Activated T-helper 9 cell treated with anti-CD3 and anti-CD28 coated beads, Interleukin-2, amount 50 U/mL, for 16 hours (primary cell): ENCODE results near the gene PPP1CC.
"Not testable (repeated sequence)": the region's sequence is repeated elsewhere in the genome, so short reads cannot be mapped to it uniquely, and the experiment has no call there.

Experiments used
- DNase-seq: peaks from one replicate; pipeline ENCODE4 v3.0.0-alpha.2; 2020; ENCODE audit warnings: low read depth

Gene PPP1CC

GRCh38 chr12:110754101-110754793 lies 11.6 kb upstream of the PPP1CC start:
- no peak for DNase-seq

GRCh38 chr12:110750784-110751461 lies 8.2 kb upstream of the PPP1CC start:
- DNase-seq: no peak

- DNase-seq: no peak
Observed at GRCh38 chr12:110746550-110746949, 3.9 kb upstream of the PPP1CC start.

GRCh38 chr12:110745542-110746284 lies 3.0 kb upstream of the PPP1CC start:
- no peak for DNase-seq

- DNase-seq: no peak
Observed at GRCh38 chr12:110744601-110745264, 2.0 kb upstream of the PPP1CC start.

DNA sequence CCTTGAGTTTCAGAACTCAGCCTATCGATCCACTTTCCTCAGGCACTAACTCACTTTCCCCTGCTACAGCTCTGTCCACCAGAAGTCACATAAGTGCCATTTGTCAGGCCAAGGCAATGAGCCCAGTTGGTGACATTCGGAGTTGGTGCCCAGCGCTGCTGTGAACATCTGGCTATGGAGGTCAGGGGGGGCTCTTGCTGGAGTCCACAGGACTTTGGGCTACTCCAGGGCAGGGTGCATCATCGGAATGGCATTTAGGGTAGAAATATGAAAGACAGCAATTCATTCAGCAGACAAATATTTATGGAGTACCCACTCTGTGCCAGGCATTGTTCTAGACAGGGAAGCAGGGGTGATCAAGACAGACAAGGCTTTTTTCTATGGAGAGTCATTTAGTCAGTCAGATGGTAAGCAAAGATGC lies 1.5 kb upstream of the PPP1CC start:
- no peak for DNase-seq

GRCh38 chr12:110743571-110744093 lies 941 bp upstream of the PPP1CC start:
- no peak for DNase-seq

GRCh38 chr12:110742096-110742717 lies 484 bp downstream of the PPP1CC start:
- no peak for DNase-seq

GRCh38 chr12:110741341-110742095 lies 1.2 kb downstream of the PPP1CC start:
- no peak for DNase-seq

GRCh38 chr12:110739894-110740293 lies 2.8 kb downstream of the PPP1CC start:
- no peak for DNase-seq

DNA sequence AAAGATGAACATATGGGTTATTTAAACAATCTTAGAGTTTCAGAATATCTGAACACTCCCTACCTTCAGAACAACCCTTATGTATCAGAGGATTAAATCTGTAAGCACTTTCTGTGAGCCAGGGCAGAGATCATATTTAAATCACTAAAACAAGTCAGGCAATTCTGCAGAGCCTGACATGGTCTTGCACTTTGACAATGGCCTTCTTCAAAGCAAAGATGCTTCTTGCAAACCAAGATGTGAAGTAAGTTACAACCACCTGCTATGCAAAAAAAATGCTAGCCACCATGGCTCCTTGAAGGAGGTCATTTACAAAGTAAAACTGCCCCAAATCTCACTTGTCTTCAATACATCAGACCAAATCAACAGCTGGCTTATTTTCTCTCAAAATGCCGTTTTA lies 3.2 kb downstream of the PPP1CC start:
- DNase-seq: no peak

DNA sequence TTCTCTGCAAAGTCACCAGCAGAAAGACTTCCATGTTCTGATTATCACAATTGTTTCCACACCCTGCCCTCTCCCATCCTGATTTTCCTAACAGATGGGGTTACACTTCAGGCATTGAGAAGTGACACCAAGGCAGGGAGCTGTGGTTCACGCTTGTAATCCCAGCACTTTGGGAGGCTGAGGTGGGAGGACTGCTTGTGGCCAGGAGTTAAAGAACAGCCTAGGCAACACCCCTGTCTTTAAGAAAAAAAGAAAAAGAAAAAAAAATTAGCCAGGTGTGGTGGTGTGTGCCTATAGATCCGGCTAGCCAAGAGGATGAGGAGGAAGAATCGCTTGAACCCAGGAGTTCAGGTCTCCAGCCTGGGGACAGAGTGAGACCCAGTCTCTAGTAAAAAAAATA lies 5.2 kb downstream of the PPP1CC start:
- no peak for DNase-seq

DNA sequence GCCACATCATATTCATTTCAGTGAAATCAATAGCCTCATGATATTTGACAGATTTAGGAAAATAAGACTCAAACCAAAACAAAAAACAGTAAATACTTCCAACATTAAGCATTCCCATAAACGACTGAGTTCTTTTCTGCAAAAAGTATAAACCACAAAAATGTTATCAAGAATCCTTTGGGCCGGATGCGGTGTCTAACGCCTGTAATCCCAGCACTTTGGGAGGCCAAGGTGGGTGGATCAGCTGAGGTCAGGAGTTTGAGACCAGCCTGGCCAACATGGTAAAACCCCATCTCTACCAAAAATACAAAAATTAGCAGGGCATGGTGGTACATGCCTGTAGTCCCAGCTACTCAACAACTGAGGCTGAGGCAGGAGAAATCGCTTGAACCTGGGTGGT lies 5.7 kb downstream of the PPP1CC start:
- not testable (repeated sequence) for DNase-seq

- DNase-seq: no peak
Observed at GRCh38 chr12:110733900-110734299, 8.8 kb downstream of the PPP1CC start.

- DNase-seq: no peak
Observed at GRCh38 chr12:110733089-110733715, 9.5 kb downstream of the PPP1CC start.

GRCh38 chr12:110732572-110732971 lies 10.1 kb downstream of the PPP1CC start:
- DNase-seq: no peak

DNA sequence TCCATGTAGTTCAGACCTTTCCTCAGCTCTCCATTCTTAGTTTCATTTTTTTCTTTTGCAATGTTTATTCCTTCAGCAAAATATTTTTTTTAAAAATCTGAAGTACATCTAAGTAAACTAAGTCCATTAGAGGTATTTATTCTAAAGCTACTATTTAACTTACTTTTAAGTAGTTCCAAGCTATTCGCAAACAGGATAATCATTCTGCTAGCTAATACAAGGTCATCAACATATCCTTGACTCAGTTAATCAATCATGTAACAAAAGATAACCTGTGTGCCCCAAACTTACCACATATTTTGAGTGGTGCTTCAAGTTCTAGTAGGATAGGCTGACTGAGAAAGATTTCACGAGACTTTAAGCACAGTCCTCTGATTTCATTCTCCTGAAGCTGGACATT lies 11.2 kb downstream of the PPP1CC start:
- no peak for DNase-seq

DNA sequence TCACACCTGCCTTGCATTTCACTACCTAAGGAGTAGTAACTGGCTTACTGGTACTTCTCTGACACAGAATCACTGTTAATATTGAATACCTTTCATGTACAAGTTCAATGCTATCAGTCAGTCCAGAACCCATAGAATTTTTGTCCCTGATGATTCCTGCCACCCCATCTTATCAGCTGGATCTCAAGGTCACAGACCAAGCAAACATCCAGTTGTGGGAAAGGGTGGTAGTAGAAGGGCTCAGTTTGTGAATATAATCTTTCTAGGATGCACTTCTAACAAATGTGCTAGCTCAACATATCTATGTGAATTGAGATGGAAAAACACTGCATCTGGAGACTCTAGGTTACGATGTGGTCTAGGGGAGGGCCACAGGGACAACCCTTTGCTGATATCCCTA lies 14.1 kb downstream of the PPP1CC start:
- DNase-seq: no peak

DNA sequence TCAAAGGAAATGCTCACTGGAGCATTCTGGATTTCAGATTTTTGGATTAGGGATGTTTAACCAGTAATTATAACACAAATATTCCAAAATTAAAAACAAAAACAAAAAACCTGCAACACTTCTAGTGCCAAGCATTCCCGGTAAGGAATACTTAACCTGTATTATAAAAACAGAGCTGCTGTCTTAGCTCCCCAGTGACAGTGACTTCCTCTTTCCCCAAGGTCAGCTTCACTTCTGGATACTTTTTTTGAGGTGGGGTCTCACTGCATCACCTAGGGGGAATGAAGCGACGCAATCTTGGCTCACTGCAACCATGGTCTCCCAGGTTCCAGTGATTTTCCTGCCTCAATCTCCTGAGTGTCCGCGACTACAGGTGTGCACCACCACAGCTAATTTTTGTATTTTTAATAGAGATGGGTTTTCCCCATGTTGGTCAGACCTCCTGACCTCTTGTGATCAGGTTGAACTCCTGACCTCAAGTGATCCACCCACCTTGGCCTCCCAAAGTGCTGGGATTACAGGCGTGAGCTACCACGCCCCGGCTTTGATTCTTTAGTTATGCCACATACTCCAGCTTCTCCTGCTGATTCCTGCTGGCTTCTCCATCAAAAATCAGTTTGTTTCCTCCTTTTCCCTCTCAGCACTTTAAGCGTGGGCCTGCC lies 15.9 kb downstream of the PPP1CC start:
- DNase-seq: no peak

GRCh38 chr12:110726028-110726427 lies 16.7 kb downstream of the PPP1CC start:
- no peak for DNase-seq
